OCI-M2 (cell line): ENCODE data around the gene SCFD2.
"Not testable (repeated sequence)": the region's sequence is repeated elsewhere in the genome, so short reads cannot be mapped to it uniquely, and the experiment has no call there.

Experiments used
- DNase-seq: peaks from one replicate; lab custom pipeline; 2025; ENCODE audit not compliant: unreplicated experiment; lab: John Stamatoyannopoulos, UW

Gene SCFD2

GRCh38 chr4:53346392-53346791 is 19.5 kb downstream of the SCFD2 start:
- DNase-seq: not testable (repeated sequence)

DNA sequence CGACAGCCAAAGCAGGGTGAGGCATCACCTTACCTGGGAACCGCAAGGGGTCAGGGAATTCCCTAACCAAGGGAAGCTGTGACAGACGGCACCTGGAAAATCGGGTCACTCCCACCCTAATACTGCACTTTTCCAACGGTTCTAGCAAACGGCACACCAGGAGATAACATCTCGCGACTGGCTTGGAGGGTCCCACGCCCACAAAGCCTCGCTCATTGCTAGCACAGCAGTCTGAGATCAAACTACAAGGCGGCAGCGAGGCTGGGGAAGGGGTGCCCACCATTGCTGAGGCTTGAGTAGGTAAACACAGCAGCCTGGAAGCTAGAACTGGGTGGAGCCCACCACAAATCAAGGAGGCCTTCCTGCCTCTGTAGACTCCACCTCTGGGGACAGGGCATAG is 25.7 kb downstream of the SCFD2 start:
- not testable (repeated sequence) for DNase-seq

DNA sequence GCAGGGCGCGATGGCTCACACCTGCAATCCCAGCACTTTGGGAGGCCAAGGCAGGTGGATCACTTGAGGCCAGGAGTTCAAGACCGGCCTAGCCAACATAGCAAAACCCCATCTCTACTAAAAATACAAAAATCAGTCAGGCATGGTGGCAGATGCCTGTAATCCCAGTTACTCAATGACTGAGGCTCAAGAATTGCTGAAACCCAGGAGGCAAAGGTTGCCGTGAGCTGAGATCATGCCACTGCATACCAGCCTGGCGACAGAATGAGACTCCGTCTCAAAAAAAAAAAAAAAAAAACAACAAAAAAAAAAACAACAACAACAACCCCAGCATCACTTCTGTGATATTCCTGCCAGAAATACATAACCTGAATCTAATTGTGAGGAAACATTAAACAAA is 30.9 kb downstream of the SCFD2 start:
- DNase-seq: not testable (repeated sequence)

DNA sequence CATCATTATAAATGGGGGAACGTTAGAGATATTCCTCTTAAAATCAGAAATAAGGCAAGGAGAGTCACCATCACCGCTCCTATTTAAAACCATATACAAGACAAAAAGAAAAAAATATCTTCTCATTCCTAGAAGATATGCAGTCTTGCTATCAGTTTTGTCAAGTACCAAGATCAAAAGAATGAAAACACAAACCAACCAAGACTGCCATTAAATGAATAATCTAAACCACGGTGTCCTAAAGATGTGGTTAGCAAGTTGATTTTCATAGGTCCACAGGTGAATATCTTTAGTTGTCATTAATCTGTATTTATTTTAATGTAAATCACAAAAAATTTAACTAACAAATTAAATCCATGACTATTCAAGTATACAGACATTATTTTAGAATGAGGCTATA is 39.3 kb downstream of the SCFD2 start:
- DNase-seq: no peak

DNA sequence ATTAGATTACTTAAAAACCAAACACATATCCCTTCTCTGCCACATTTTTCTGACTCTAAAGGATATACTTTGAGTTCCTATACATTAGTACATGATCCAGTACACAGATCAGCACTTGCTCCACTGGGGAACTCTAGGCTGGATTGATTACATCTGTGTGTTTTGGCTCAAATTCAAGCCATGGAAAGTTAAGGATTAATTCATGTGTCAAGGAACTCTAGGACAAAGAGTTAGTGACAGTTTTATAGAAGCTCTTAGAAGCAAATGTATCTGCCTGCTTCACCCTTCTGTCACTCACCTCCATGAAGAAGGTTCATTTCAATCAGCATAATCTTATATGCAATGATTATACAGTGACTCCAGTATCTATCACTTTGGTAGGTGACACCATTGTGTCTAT is 43.2 kb downstream of the SCFD2 start:
- DNase-seq: no peak

- DNase-seq: no peak
Measured at GRCh38 chr4:53321984-53322289, 43.9 kb downstream of the SCFD2 start.

- DNase-seq: no peak
Measured at GRCh38 chr4:53321151-53321983, 44.5 kb downstream of the SCFD2 start.

GRCh38 chr4:53315300-53315699 is 50.6 kb downstream of the SCFD2 start:
- DNase-seq: no peak

DNA sequence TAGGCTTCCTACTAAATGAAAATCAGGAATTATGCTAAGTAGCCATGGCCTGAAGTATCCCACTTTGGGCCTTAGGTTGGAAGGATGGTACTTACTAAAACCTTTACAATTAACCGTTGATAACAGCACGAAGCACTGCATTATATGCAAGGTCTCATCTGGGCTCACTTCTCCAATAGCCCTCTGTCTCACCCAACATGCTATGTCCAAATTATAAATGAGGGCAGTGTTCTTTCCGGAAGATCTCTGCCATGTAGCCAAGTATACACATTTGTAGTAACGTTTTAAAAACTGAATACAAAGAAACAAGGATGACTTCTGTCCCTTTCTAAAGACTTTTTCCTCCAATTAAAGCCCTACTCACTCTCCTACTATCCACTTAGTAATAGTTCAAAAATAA is 51.6 kb downstream of the SCFD2 start:
- no peak for DNase-seq

DNA sequence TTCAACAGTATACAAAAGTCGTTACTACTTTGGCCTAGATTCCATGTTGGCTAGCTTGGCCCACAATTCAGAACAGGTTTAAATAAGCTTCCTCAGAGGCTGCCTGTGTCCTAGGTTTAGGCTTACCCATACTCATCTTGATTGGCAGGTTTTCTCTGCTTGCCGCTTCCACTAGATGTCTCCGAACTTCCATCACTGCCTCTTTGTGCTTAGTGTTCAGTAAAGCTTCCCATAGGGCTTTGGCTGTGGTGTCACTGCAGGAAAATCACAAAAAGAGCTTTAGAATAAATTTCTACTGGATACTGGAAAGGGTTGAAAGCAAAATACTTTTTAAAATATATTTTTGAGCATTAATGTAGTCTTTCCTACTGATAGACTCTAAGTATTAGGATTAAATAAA is 52.4 kb downstream of the SCFD2 start:
- DNase-seq: no peak

DNA sequence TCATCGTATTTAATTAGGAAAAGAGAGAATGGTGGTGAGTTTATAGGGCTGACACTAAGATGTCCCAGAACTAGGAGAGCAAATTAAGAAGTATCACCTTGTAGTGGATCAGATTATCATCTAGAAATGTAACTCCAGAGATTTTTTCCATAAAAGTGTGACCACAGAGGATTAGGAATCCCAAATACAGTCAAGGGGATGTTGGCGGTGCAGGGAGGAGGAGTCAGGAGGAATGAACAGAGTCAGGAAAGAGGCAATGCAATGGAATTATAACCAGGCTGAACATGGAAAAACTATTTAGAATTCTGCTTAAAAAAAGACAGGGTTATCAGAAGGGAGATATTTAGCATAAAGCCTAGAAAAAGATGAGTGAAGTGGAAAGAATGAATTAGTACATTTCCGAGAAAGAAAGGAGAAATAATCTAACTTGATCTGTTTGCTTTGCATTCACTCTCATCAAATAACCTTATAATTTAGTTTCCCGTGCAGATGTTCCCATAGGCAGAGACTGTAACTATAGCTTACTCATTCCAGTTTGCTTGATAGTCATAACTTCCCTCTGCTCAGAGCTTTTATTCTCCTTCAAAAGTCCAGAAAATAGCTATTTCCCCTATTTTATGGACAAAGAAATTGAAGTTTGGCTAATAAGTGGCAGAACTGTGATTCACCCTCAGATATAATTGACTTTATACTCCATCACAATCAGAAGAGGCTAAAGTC is 56.4 kb downstream of the SCFD2 start:
- no peak for DNase-seq

- DNase-seq: no peak
Measured at GRCh38 chr4:53307819-53308780, 57.8 kb downstream of the SCFD2 start.

GRCh38 chr4:53307210-53307609 is 58.7 kb downstream of the SCFD2 start:
- DNase-seq: no peak

DNA sequence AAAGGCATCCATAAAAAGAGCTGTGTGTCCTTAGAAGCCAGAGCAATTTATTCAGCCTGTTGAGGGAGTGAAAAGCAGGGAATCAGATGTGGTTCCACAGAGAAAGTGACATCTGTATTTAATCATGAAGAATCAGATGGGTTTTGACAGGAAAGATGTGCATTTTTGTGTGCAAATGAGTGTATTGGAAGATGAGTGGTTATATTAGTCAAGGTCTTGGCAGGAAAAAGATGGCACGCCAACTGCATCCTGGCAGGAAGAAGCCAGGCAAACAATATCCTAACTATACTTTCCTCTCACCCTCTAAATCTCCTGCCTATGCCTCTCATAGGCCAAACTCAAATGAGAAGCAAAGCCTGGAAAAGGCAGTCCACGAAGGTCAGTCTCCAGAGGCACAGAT is 59.1 kb downstream of the SCFD2 start:
- DNase-seq: no peak

DNA sequence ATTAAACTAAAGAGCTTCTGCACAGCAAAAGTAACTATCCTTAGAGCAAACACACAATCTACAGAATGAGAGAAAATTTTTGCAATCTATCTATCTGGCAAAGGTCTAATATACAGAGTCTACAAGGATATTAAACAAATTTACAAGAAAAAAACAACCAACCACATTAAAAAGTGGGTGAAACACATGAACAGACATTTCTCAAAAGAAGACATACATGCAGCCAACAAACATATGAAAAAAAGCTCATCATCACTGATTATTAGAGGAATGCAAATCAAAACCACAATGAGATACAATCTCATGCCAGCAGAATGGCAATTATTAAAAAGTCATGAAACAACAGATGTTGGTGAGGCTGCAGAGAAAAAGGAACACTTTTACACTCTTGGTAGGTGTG is 73.7 kb downstream of the SCFD2 start:
- DNase-seq: not testable (repeated sequence)

- no peak for DNase-seq
Measured at GRCh38 chr4:53281438-53281837, 84.4 kb downstream of the SCFD2 start.

DNA sequence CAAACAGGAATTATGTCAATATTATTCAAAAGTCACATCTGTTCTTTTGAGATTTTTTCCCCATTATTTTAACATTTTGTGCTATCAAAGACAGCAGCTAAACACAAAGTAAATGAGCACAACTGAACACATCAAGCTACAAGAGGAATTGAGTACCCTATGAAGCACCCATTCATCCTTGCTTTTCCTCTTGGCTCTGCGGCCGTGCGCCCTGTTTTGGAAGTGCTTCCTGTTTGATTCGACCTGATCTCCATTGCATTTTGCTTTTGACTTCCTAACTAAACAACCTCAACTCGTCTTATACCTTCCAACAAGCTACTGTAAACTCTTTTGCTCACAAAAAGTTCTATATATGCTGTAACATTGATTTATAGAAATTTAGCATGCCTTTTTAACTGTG is 85.0 kb downstream of the SCFD2 start:
- no peak for DNase-seq

DNA sequence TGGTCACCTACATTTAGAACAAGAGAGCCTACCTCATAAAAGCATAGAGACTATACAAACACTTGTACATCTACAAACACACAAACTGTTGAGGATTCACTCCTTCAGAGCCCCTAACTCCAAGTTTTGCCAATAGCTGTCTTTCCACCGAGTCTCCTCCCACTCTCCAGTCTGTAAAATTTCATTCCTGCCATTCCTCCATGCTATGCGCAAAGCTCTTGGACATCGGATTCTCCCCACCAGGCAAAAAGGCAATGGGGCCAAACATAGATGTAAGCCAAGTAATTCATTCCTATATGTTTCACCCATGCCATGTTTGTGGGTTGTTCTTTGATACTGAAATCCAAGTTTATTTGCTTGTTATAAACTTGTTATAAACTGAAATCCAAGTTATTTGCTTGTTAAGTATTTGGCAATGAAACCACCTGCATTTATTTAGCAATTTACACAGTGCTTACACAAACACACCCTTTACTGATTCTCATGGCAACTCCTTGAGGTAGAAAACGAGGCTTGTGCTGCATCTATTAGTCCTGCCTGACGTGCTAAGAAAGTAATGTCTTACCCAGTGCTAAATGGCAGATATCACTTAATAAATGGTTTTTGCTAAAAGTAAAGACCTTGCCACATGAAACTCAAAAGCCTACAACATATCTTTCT is 91.1 kb downstream of the SCFD2 start:
- DNase-seq: no peak

DNA sequence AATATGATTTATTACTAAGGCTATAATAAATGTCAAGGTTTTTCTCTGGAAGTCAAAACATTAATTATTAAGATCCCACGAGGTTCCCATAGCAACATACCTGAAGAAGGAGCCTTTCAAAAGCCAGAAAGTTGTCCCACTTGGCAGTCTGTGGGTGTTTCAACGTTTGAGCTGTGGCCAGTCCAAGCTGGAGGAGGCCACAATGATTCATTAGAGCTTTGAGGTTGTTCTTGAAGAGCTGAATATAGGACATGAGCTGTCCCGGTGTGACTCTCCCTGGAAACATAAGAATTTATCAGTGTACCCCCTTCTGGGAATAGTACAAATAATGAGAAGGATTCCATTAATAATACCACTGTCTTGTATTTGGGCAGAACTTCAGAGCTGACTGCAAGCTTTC is 92.1 kb downstream of the SCFD2 start:
- no peak for DNase-seq

DNA sequence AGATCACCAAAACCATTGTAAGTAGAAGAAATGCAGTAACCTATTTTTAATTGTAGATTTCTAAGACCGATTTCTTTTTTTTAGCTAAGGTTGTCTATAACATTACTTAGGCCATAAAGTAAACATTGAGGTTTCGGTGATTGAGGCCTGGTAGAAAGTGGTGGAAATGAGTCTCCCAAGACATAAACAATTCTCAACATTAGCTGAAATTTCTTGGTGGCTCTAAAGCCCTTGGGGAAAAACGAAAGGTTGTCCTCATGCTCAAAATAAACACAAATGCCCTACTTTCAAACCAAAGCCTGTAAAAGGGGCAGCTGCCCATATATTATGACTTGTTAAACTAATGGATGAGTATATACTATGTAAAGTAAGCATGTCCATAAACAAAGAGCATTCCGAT is 98.8 kb downstream of the SCFD2 start:
- DNase-seq: no peak

DNA sequence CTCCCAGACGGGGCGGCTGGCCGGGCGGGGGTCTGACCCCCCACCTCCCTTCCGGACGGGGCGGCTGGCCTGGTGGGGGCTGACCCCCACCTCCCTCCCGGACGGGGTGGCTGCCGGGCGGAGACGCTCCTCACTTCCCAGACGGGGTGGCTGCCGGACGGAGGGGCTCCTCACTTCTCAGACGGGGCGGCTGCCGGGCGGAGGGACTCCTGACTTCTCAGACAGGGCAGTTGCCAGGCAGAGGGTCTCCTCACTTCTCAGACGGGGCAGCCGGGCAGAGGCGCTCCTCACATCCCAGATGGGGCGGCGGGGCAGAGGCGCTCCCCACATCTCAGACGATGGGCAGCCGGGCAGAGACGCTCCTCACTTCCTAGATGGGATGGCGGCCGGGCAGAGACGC is 109.9 kb downstream of the SCFD2 start:
- not testable (repeated sequence) for DNase-seq
